HG03469 (cell line): ENCODE measurements around the gene DLGAP1.

ENCODE experiments used
- ATAC-seq: cut with Tn5 transposase; IDR thresholded peaks from one replicate; pipeline ENCODE4 v1.9.1; 2021; ENCODE audit warnings: mild to moderate bottlenecking, moderate library complexity, moderate number of reproducible peaks; ENCODE audit not compliant: unreplicated experiment

The DLGAP1 gene

GRCh38 chr18:3836483-3837335 is 618.4 kb downstream of the DLGAP1 start:
- no peak for ATAC-seq

- no peak for ATAC-seq
Measured at GRCh38 chr18:3832025-3832638, 623.0 kb downstream of the DLGAP1 start.

GRCh38 chr18:3830604-3831003 is 624.5 kb downstream of the DLGAP1 start:
- ATAC-seq, result no peak

GRCh38 chr18:3827236-3827845 is 627.8 kb downstream of the DLGAP1 start:
- ATAC-seq, result no peak

GRCh38 chr18:3826021-3826420 is 629.1 kb downstream of the DLGAP1 start:
- no peak for ATAC-seq

GRCh38 chr18:3824101-3824500 is 631.0 kb downstream of the DLGAP1 start:
- no peak for ATAC-seq

GRCh38 chr18:3823073-3823472 is 632.0 kb downstream of the DLGAP1 start:
- no peak for ATAC-seq

GRCh38 chr18:3821524-3821923 is 633.6 kb downstream of the DLGAP1 start:
- no peak for ATAC-seq

GRCh38 chr18:3819961-3820360 is 635.1 kb downstream of the DLGAP1 start:
- no peak for ATAC-seq

GRCh38 chr18:3816610-3817363 is 638.3 kb downstream of the DLGAP1 start:
- ATAC-seq, result no peak

- ATAC-seq, result no peak
Measured at GRCh38 chr18:3815991-3816390, 639.1 kb downstream of the DLGAP1 start.

- no peak for ATAC-seq
Measured at GRCh38 chr18:3814816-3815215, 640.3 kb downstream of the DLGAP1 start.

- no peak for ATAC-seq
Measured at GRCh38 chr18:3810296-3810695, 644.8 kb downstream of the DLGAP1 start.

- ATAC-seq, result no peak
Measured at GRCh38 chr18:3808985-3809780, 645.9 kb downstream of the DLGAP1 start.

- no peak for ATAC-seq
Measured at GRCh38 chr18:3806656-3807055, 648.5 kb downstream of the DLGAP1 start.

GRCh38 chr18:3804336-3804735 is 650.8 kb downstream of the DLGAP1 start:
- no peak for ATAC-seq

GRCh38 chr18:3803350-3803749 is 651.8 kb downstream of the DLGAP1 start:
- ATAC-seq, result no peak

- no peak for ATAC-seq
Measured at GRCh38 chr18:3799515-3799914, 655.6 kb downstream of the DLGAP1 start.

GRCh38 chr18:3798032-3798431 is 657.1 kb downstream of the DLGAP1 start:
- ATAC-seq, result no peak

GRCh38 chr18:3796434-3796833 is 658.7 kb downstream of the DLGAP1 start:
- ATAC-seq, result no peak
